HepG2 (cell line): Measurements from ENCODE around the gene TMEM151A. TPM values are rescaled to one million over a fixed set of nuclear protein-coding genes. Genes with fewer than 3 reads are reported as not detected.

Experiments
- BHLHE40 ChIP-seq: IDR thresholded peaks from 2 replicates; pipeline ENCODE4 v1.6.1; 2011; ENCODE audit warnings: low read length, improper control_type of control experiment
- GPBP1L1 ChIP-seq: sonication (generic); formaldehyde crosslinking; IDR thresholded peaks from 2 replicates; pipeline ENCODE4 v1.5.0; 2020; ENCODE audit warnings: mild to moderate bottlenecking, missing genetic modification reagents
- GTF3A ChIP-seq: sonication (generic); formaldehyde crosslinking; conservative IDR thresholded peaks from 2 replicates; pipeline ENCODE4 v1.4.0; 2020; ENCODE audit warnings: mild to moderate bottlenecking, missing genetic modification reagents
- KDM2A ChIP-seq: sonication (generic); formaldehyde crosslinking; IDR thresholded peaks from 2 replicates; pipeline ENCODE4 v1.4.0; 2020; ENCODE audit warnings: low read depth, missing genetic modification reagents, borderline replicate concordance
- KLF6 ChIP-seq: IDR thresholded peaks from 2 replicates; pipeline ENCODE4 v1.8.0; 2016; ENCODE audit warnings: missing biosample characterization, missing genetic modification reagents
- LRRFIP1 ChIP-seq: sonication (generic); formaldehyde crosslinking; conservative IDR thresholded peaks from 2 replicates; pipeline ENCODE4 v1.4.0; 2020; ENCODE audit warnings: missing genetic modification reagents
- MED1 ChIP-seq: sonication (generic); formaldehyde crosslinking; IDR thresholded peaks from 2 replicates; pipeline ENCODE4 v1.4.0; 2020; ENCODE audit warnings: missing genetic modification reagents
- NPAS2 ChIP-seq: sonication (generic); formaldehyde crosslinking; IDR thresholded peaks from 2 replicates; pipeline ENCODE4 v1.8.0; 2022; ENCODE audit warnings: mild to moderate bottlenecking, missing genetic modification reagents, borderline replicate concordance
- RBAK ChIP-seq: sonication (generic); formaldehyde crosslinking; IDR thresholded peaks from 2 replicates; pipeline ENCODE4 v1.5.1; 2020; ENCODE audit warnings: mild to moderate bottlenecking, missing genetic modification reagents
- RFXANK ChIP-seq: IDR thresholded peaks from 2 replicates; pipeline ENCODE4 v1.6.1; 2016
- YEATS2 ChIP-seq: sonication (generic); formaldehyde crosslinking; IDR thresholded peaks from 2 replicates; pipeline ENCODE4 v1.4.0; 2020; ENCODE audit warnings: missing genetic modification reagents, borderline replicate concordance
- ZBTB14 ChIP-seq: sonication (generic); formaldehyde crosslinking; IDR thresholded peaks from 2 replicates; pipeline ENCODE4 v1.4.0; 2020; ENCODE audit warnings: missing genetic modification reagents
- ZBTB20 ChIP-seq: sonication (generic); formaldehyde crosslinking; IDR thresholded peaks from 2 replicates; pipeline ENCODE4 v1.8.1; 2023; ENCODE audit warnings: missing genetic modification reagents, low read depth, mild to moderate bottlenecking, borderline replicate concordance
- ZBTB37 ChIP-seq: sonication (generic); formaldehyde crosslinking; IDR thresholded peaks from 2 replicates; pipeline ENCODE4 v1.4.0; 2020; ENCODE audit warnings: mild to moderate bottlenecking, missing genetic modification reagents
- ZMYM2 ChIP-seq: sonication (generic); formaldehyde crosslinking; IDR thresholded peaks from 2 replicates; pipeline ENCODE4 v1.8.0; 2022; ENCODE audit warnings: mild to moderate bottlenecking, missing genetic modification reagents
- ZNF121 ChIP-seq: sonication (generic); formaldehyde crosslinking; IDR thresholded peaks from 2 replicates; pipeline ENCODE4 v1.5.0; 2020; ENCODE audit warnings: mild to moderate bottlenecking, missing genetic modification reagents
- ZNF275 ChIP-seq: sonication (generic); formaldehyde crosslinking; IDR thresholded peaks from 2 replicates; pipeline ENCODE4 v1.8.0; 2022; ENCODE audit warnings: missing genetic modification reagents, mild to moderate bottlenecking, inconsistent platforms, borderline replicate concordance
- ZNF567 ChIP-seq: sonication (generic); formaldehyde crosslinking; IDR thresholded peaks from 2 replicates; pipeline ENCODE4 v1.8.1; 2023; ENCODE audit warnings: mild to moderate bottlenecking, missing genetic modification reagents, borderline replicate concordance
- ZNF720 ChIP-seq: sonication (generic); formaldehyde crosslinking; IDR thresholded peaks from 2 replicates; pipeline ENCODE4 v1.4.0; 2020; ENCODE audit warnings: missing genetic modification reagents
- polyA plus RNA-seq, 8 experiments: library from polyadenylated mRNA; depleted of rRNA in 3 of 8; stranded (reverse) in 7 of 8; unstranded in 1 of 8; fragments of >200 nt; fragmentation: Illumina TruSeq in 4 of 8; extraction: Trizol in 4 of 8; gene quantifications; 2 replicates each; pipeline versions ENCODE4 v1.2.1 to v1.2.3, GENCODE V29; 2011 to 2016; ENCODE audit warnings: low read depth in 4 of 8, missing spikeins in 1 of 8, mixed read lengths in 1 of 8; ENCODE audit not compliant: insufficient read depth in 1 of 8
- total RNA-seq, 5 experiments: library from RNA; depleted of rRNA; stranded (reverse); fragments of >200 nt; fragmentation: Illumina TruSeq; extraction: Trizol; gene quantifications; 2 replicates each; pipeline ENCODE4 v1.2.3, GENCODE V29; 2016; ENCODE audit warnings: low read depth in 1 of 5

Gene TMEM151A
- total and polyA plus RNA-seq, 2 of the 13 experiments (the other 11 are each of a cell fraction or from before 2014, with no cell fraction given) = 0.18 to 0.33 TPM

GRCh38 chr11:66336234-66337102, 44.8 kb downstream of the TMEM151A start, which contains the start of gene RIN1 (continued):
- no peak for TF ChIP-seq ZNF275 (CRISPR knock-in tag)
- no peak for TF ChIP-seq ZMYM2 (CRISPR knock-in tag)
- TF ChIP-seq GPBP1L1 (CRISPR knock-in tag) = no peak
- TF ChIP-seq LRRFIP1 (CRISPR knock-in tag) = no peak
- TF ChIP-seq ZNF720 (CRISPR knock-in tag) = no peak
- TF ChIP-seq GTF3A (CRISPR knock-in tag) = 0 out of 2 replicates have a peak, but pooled peaks have one; percentile 19
- TF ChIP-seq KDM2A (CRISPR knock-in tag) = peak; percentile 83; the same call in 1 of the 2 replicates
- TF ChIP-seq RBAK (CRISPR knock-in tag) = no peak
- no peak; the same call in 1 of the 2 replicates for TF ChIP-seq ZNF567 (CRISPR knock-in tag)
- no peak for TF ChIP-seq ZNF121
- no peak for TF ChIP-seq ZBTB14 (CRISPR knock-in tag)
- no peak for TF ChIP-seq ZBTB37 (CRISPR knock-in tag)
- TF ChIP-seq MED1 (CRISPR knock-in tag) = no peak; the same call in none of the 2 replicates
- no peak for TF ChIP-seq NPAS2 (CRISPR knock-in tag)
- TF ChIP-seq RFXANK = no peak
- peak; percentile 87 for TF ChIP-seq YEATS2
- TF ChIP-seq KLF6 (CRISPR knock-in tag) = no peak
- 0 out of 2 replicates have a peak, but pooled peaks have one; percentile 79 for TF ChIP-seq ZBTB20 (CRISPR knock-in tag)
- TF ChIP-seq BHLHE40 = peak; percentile 52
